ENCODE measurements around the gene KLHL26.
"Not testable (repeated sequence)": the region's sequence is repeated elsewhere in the genome, so short reads cannot be mapped to it uniquely, and the experiment has no call there.

The KLHL26 gene

GRCh38 chr19:18590273-18591272 lies 46.3 kb upstream of the KLHL26 start:
- Mint-ChIP-seq H3K36me3 (ENCODE audit: low read depth) (no peaks in the 10 kb centered on the region), H3K4me3 (peak overlapping the region; percentile 85)

GRCh38 chr19:18591735-18592385 lies 45.0 kb upstream of the KLHL26 start:
- Mint-ChIP-seq H3K27ac (peak overlapping the region; percentile 29), H3K9me3 (peaks cover 6% of the 10 kb centered on the region), H3K36me3 (ENCODE audit: low read depth) (no peaks in the 10 kb centered on the region), H3K4me1 (peaks cover 59% of the 10 kb centered on the region), H3K4me3 (no peak overlapping the region), H3K27me3 (ENCODE audit: low read depth, poor library complexity) (peaks cover 8% of the 10 kb centered on the region)
- TF ChIP-seq, protein P1, sequence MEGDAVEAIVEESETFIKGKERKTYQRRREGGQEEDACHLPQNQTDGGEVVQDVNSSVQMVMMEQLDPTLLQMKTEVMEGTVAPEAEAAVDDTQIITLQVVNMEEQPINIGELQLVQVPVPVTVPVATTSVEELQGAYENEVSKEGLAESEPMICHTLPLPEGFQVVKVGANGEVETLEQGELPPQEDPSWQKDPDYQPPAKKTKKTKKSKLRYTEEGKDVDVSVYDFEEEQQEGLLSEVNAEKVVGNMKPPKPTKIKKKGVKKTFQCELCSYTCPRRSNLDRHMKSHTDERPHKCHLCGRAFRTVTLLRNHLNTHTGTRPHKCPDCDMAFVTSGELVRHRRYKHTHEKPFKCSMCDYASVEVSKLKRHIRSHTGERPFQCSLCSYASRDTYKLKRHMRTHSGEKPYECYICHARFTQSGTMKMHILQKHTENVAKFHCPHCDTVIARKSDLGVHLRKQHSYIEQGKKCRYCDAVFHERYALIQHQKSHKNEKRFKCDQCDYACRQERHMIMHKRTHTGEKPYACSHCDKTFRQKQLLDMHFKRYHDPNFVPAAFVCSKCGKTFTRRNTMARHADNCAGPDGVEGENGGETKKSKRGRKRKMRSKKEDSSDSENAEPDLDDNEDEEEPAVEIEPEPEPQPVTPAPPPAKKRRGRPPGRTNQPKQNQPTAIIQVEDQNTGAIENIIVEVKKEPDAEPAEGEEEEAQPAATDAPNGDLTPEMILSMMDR (IDR thresholded peaks at IDR 0.05), result no peak
- DNase-seq, result no peak

More at GRCh38 chr19:18590273-18591272, 46.3 kb upstream of the KLHL26 start:
- Mint-ChIP-seq H3K9me3 (peaks cover 9% of the 10 kb centered on the region), H3K27ac (peak overlapping the region; percentile 96), H3K4me1 (peaks cover 46% of the 10 kb centered on the region), H3K27me3 (ENCODE audit: low read depth, poor library complexity) (peaks cover 10% of the 10 kb centered on the region)
- DNase-seq, result peak; percentile 92
- TF ChIP-seq, protein P1 (IDR thresholded peaks at IDR 0.05), result peak; percentile 62

DNA sequence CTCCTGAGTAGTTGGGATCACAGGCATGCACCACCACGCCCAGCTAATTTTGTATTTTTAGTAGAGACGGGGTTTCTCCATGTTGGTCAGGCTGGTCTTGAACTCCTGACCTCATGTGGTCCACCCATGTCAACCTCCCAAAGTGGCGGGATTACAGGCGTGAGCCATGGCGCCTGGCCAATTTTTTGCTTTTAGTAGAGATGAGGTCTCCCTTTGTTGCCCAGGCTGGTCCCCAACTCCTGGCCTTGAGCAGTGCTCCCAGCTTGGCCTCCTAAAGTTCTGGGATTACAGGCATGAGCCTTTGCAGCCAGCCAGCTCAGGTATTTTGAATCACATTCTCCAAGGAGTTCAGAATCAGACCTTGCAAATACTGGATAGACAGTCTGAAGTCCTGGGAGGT lies 44.1 kb upstream of the KLHL26 start:
- H3K27me3 Mint-ChIP-seq (ENCODE audit: low read depth, poor library complexity); H3K27ac Mint-ChIP-seq; H3K36me3 Mint-ChIP-seq (ENCODE audit: low read depth); DNase-seq; H3K9me3 Mint-ChIP-seq; H3K4me3 Mint-ChIP-seq: not testable (repeated sequence)
- H3K4me1 Mint-ChIP-seq, result peaks cover 62% of the 10 kb centered on the region

DNA sequence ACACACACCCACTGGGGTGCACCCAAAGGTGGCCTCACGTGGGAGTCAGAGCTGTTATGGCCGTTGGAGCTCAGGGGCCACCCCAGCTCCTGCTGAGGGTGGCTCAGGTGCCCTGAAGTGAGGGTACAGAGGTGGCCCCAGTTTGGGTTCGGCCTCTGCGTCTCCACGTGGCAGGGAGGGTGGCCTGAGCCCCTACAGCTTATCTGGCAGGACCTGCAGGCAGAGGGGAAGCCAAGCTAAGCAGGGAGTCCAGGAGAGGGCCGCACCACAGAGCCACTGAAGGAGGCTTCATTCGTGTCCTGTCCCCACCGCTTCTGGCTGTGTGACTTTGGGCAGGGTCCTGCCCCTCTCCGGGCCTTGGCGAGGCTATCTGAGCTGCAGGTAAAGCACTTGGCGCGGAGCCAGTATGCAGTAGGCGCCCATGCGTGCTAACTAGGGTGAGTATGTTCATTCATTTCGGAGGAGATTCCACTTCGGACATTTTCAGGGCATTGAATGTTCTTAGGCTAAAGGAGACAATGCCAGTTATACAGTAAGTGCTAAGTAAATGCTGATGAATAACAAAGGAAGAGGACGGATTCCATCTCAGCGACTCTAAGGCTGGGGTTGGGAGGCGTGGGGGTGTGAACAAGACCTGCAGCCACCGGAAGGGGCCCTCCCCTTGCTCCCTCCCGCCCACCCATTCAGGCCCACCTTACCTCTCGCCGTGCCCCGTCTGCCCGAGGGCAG lies 43.3 kb upstream of the KLHL26 start:
- Mint-ChIP-seq H3K9me3 (no peaks in the 10 kb centered on the region), H3K27ac (no peak overlapping the region), H3K36me3 (ENCODE audit: low read depth) (no peaks in the 10 kb centered on the region), H3K4me1 (peaks cover 60% of the 10 kb centered on the region), H3K27me3 (ENCODE audit: low read depth, poor library complexity) (peaks cover 7% of the 10 kb centered on the region), H3K4me3 (peak overlapping the region; percentile 74)
- TF ChIP-seq, protein P1 (IDR thresholded peaks at IDR 0.05), result no peak
- no peak for DNase-seq

DNA sequence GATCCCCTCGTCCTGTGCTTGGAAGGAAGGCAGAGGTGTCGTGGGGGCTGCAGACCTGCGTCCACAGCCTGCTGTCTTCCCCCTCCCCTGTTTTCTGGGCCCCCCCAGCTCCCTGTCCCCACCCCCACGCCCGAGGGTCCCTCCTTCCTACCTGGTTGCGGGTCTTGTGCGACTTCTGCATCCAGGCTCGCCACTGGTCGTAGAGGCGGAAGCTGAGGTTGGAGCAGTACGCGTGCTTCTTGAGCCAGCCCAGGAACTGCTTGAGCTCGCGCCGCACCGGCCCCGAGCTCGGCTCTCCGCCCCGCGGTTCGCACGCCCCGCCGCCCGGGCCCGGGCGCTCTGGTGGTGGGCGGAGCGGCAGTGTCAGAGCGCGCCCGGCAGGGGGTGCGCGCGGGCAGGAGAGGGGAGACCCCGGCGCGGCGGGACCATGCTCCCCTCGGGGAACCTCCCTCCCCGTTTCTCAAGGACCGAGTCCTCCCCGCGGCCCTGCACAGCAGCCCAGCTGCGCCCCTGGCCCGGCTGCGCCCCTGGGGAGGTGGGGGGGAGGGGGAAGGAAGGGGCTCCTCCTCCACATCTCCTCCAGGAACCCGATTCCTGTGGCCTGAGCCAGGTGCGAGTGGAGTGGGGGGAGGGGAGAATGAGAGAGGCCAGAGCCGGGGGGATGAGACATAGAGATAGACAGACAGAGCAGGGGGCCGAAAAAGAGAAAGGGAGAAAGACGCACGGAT lies 42.6 kb upstream of the KLHL26 start:
- TF ChIP-seq, protein P1 (IDR thresholded peaks at IDR 0.05), result peak; percentile 60
- Mint-ChIP-seq H3K36me3 (ENCODE audit: low read depth) (no peaks in the 10 kb centered on the region), H3K4me3 (peak overlapping the region; percentile 75), H3K27me3 (ENCODE audit: low read depth, poor library complexity) (peaks cover 7% of the 10 kb centered on the region), H3K4me1 (peaks cover 60% of the 10 kb centered on the region), H3K27ac (no peak overlapping the region), H3K9me3 (no peaks in the 10 kb centered on the region)
- DNase-seq, result peak; percentile 90

All from nephron progenitor cell (in vitro differentiated cells).